Uterus (tissue), 4 donors: ENCODE data around the gene EIPR1. TPM values are rescaled to one million over a fixed set of nuclear protein-coding genes. Genes with fewer than 3 reads are reported as not detected.

Source experiments
- DNase-seq, 2 donors: peaks; one replicate each; pipeline ENCODE4 v3.0.0-alpha.2; 2019 to 2020
- H3K27ac ChIP-seq, 2 donors: fragments of 200-600 bp; sonication (generic); 1 replicate in 1 of 2; 2 replicates in 1 of 2; pipeline ENCODE4 v1.5.1; 2016 to 2018
- H3K27me3 ChIP-seq, 2 donors: fragments of 200-600 bp; sonication (generic); one replicate each; pipeline ENCODE4 v1.5.1; 2018 to 2019; ENCODE audit warnings: control low read depth in 1 of 2
- H3K36me3 ChIP-seq, 2 donors: fragments of 200-600 bp; sonication (generic); one replicate each; pipeline ENCODE4 v1.5.1; 2019; ENCODE audit warnings: control low read depth in 1 of 2
- H3K4me1 ChIP-seq, 2 donors: fragments of 200-600 bp; sonication (generic); one replicate each; pipeline ENCODE4 v1.5.1; 2018 to 2019; ENCODE audit warnings: control low read depth in 1 of 2
- H3K4me3 ChIP-seq, 2 donors: fragments of 200-600 bp; sonication (generic); 1 replicate in 1 of 2; 2 replicates in 1 of 2; pipeline ENCODE4 v1.5.1; 2018 to 2019; ENCODE audit warnings: mild to moderate bottlenecking in 1 of 2
- H3K9me3 ChIP-seq, 2 donors: fragments of 200-600 bp; sonication (generic); one replicate each; pipeline ENCODE4 v1.5.1; 2019; ENCODE audit warnings: control low read depth in 1 of 2
- CTCF ChIP-seq, 4 experiments: fragments of 200-600 bp in 2 of 4; fragments of 450-650 bp in 2 of 4; sonication (generic) in 2 of 4; IDR thresholded peaks; one replicate each; pipeline ENCODE4 v1.5.1; 2016 to 2019; ENCODE audit warnings: antibody characterized with exemption in 4 of 4, mild to moderate bottlenecking in 2 of 4, moderate library complexity in 1 of 4
- POLR2A ChIP-seq, 2 donors: fragments of 450-650 bp; IDR thresholded peaks; one replicate each; pipeline ENCODE4 v1.6.1; 2016; ENCODE audit warnings: antibody characterized with exemption in 2 of 2, mild to moderate bottlenecking in 1 of 2, moderate library complexity in 1 of 2
- intact Hi-C: fragments of 100-400 bp; cut with DNase I; formaldehyde crosslinking; loops from one replicate; pipeline ENCODE4 v1.15.1; 2023; ENCODE audit warnings: low total_unique reads
- total RNA-seq, 4 donors: library from RNA; depleted of rRNA in 3 of 4; stranded (reverse); fragments of >200 nt in 3 of 4; gene quantifications; one replicate each; pipeline versions ENCODE4 v1.1.0 to v1.2.4, GENCODE V29; 2014 to 2023
- donor health status: DM: yes; HTN: yes; CAD: no.

EIPR1 gene
- total RNA-seq, 4 donors from 2014 or later, result 0.59 to 28.9 (median 20.4) TPM

- H3K4me1 ChIP-seq, result no peaks in the 10 kb centered on the region
- no peaks in the 10 kb centered on the region for H3K27me3 ChIP-seq
- no peaks in the 10 kb centered on the region for H3K36me3 ChIP-seq
- no peak overlapping the region for H3K4me3 ChIP-seq
- H3K27ac ChIP-seq, result no peak overlapping the region
- DNase-seq, result no peak
- intact Hi-C loops, result no loop called here
- no peaks in the 10 kb centered on the region for H3K9me3 ChIP-seq
- TF ChIP-seq POLR2A (IDR thresholded peaks at IDR 0.05) (no peak), CTCF (IDR thresholded peaks at IDR 0.05) (no peak)
Measured at GRCh38 chr2:3403587-3404334, 26.1 kb upstream of the EIPR1 start.

- no peak overlapping the region for H3K4me3 ChIP-seq
- no peak overlapping the region for H3K27ac ChIP-seq
- intact Hi-C loops, result no loop called here
- peaks cover 5 to 21% of the 10 kb centered on the region in 2 donors for H3K9me3 ChIP-seq
- no peaks in the 10 kb centered on the region for H3K36me3 ChIP-seq
- TF ChIP-seq CTCF (IDR thresholded peaks at IDR 0.05), result no peak
- TF ChIP-seq POLR2A (IDR thresholded peaks at IDR 0.05), result no peak
- no peaks in the 10 kb centered on the region for H3K4me1 ChIP-seq
- peak in 1 of 2 donors; percentile 39 for DNase-seq
- H3K27me3 ChIP-seq, result no peaks in the 10 kb centered on the region
Measured at GRCh38 chr2:3399829-3400228, 22.2 kb upstream of the EIPR1 start.

- no peaks in the 10 kb centered on the region for H3K4me1 ChIP-seq
- TF ChIP-seq POLR2A (IDR thresholded peaks at IDR 0.05), result no peak
- TF ChIP-seq CTCF (IDR thresholded peaks at IDR 0.05), result no peak
- H3K27me3 ChIP-seq, result no peaks in the 10 kb centered on the region
- no peak overlapping the region for H3K4me3 ChIP-seq
- H3K36me3 ChIP-seq, result no peaks in the 10 kb centered on the region
- H3K27ac ChIP-seq, result no peak overlapping the region
- peaks cover 5 to 21% of the 10 kb centered on the region in 2 donors for H3K9me3 ChIP-seq
- DNase-seq, result no peak
- intact Hi-C loops, result no loop called here
Measured at GRCh38 chr2:3399381-3399780, 21.8 kb upstream of the EIPR1 start.

- no peak overlapping the region for H3K4me3 ChIP-seq
- no peaks in the 10 kb centered on the region for H3K36me3 ChIP-seq
- H3K4me1 ChIP-seq, result no peaks in the 10 kb centered on the region
- TF ChIP-seq CTCF (IDR thresholded peaks at IDR 0.05), result no peak
- no peak for TF ChIP-seq POLR2A (IDR thresholded peaks at IDR 0.05)
- H3K27me3 ChIP-seq, result no peaks in the 10 kb centered on the region
- H3K9me3 ChIP-seq, result peaks cover 5 to 21% of the 10 kb centered on the region in 2 donors
- H3K27ac ChIP-seq, result no peak overlapping the region
- intact Hi-C loops, result no loop called here
- no peak for DNase-seq
Measured at GRCh38 chr2:3398857-3399256, 21.2 kb upstream of the EIPR1 start.

- no peaks in the 10 kb centered on the region for H3K27me3 ChIP-seq
- H3K4me1 ChIP-seq, result no peaks in the 10 kb centered on the region
- DNase-seq, result no peak
- intact Hi-C loops, result no loop called here
- H3K4me3 ChIP-seq, result no peak overlapping the region
- H3K27ac ChIP-seq, result no peak overlapping the region
- peaks cover 5 to 21% of the 10 kb centered on the region in 2 donors for H3K9me3 ChIP-seq
- no peak for TF ChIP-seq CTCF (IDR thresholded peaks at IDR 0.05)
- no peaks in the 10 kb centered on the region for H3K36me3 ChIP-seq
Measured at GRCh38 chr2:3396920-3397559, 19.4 kb upstream of the EIPR1 start.
